Osteoblast (primary cell): ENCODE data around the gene FOXO6. TPM values are rescaled to one million over a fixed set of nuclear protein-coding genes. Genes with fewer than 3 reads are reported as not detected.

Source experiments
- DNase-seq: peaks from one replicate; pipeline ENCODE4 v3.0.0; 2011; ENCODE audit warnings: low spot score, mixed read lengths; ENCODE audit not compliant: insufficient read length; ENCODE audit errors: missing footprints
- H2AFZ ChIP-seq: 2 replicates; pipeline ENCODE4 v1.6.0; 2011; ENCODE audit warnings: mild to moderate bottlenecking, low read length
- H3K27ac ChIP-seq: 2 replicates; pipeline ENCODE4 v1.5.1; 2011; ENCODE audit warnings: mild to moderate bottlenecking, low read depth, low read length, moderate library complexity
- H3K27me3 ChIP-seq: 2 replicates; pipeline ENCODE4 v1.6.0; 2012; ENCODE audit warnings: mild to moderate bottlenecking, control low read depth, inconsistent platforms, low read length, moderate library complexity; ENCODE audit not compliant: insufficient read depth
- H3K36me3 ChIP-seq: 2 replicates; pipeline ENCODE4 v1.5.1; 2011; ENCODE audit warnings: mild to moderate bottlenecking, low read length, control low read depth, moderate library complexity; ENCODE audit not compliant: insufficient read depth
- H3K4me1 ChIP-seq: 2 replicates; pipeline ENCODE4 v1.5.1; 2011; ENCODE audit warnings: mild to moderate bottlenecking, low read length, control low read depth, moderate library complexity; ENCODE audit not compliant: insufficient read depth
- H3K4me2 ChIP-seq: 2 replicates; pipeline ENCODE4 v1.6.0; 2011; ENCODE audit warnings: mild to moderate bottlenecking, low read length; ENCODE audit not compliant: insufficient read depth
- H3K4me3 ChIP-seq: fragments of 200-600 bp; sonication (generic); 3 replicates; pipeline ENCODE4 v1.5.1; 2012; ENCODE audit warnings: mild to moderate bottlenecking, low read length, inconsistent platforms; ENCODE audit not compliant: insufficient read depth
- H3K79me2 ChIP-seq: 2 replicates; pipeline ENCODE4 v1.6.0; 2012; ENCODE audit warnings: mild to moderate bottlenecking, low read length, control low read depth, inconsistent platforms; ENCODE audit not compliant: insufficient read depth
- H3K9me3 ChIP-seq: 2 replicates; pipeline ENCODE4 v1.5.1; 2011; ENCODE audit warnings: low read depth, low read length, control low read depth
- H4K20me1 ChIP-seq: 2 replicates; pipeline ENCODE4 v1.6.0; 2012; ENCODE audit warnings: mild to moderate bottlenecking, low read length, control low read depth; ENCODE audit not compliant: insufficient read depth
- total RNA-seq: library from RNA; depleted of rRNA; stranded (reverse); fragments of >200 nt; gene quantifications from 2 replicates; pipeline ENCODE4 v1.2.3, GENCODE V29; 2012
- TF ChIP-seq, protein P1 (sequence below): IDR thresholded peaks from 2 replicates; pipeline ENCODE4 v1.5.1; 2011; ENCODE audit warnings: mild to moderate bottlenecking, low read depth, low read length, moderate library complexity; ENCODE audit errors: extremely low read depth

Gene FOXO6
- total RNA-seq, 1 donor, result not detected

DNA sequence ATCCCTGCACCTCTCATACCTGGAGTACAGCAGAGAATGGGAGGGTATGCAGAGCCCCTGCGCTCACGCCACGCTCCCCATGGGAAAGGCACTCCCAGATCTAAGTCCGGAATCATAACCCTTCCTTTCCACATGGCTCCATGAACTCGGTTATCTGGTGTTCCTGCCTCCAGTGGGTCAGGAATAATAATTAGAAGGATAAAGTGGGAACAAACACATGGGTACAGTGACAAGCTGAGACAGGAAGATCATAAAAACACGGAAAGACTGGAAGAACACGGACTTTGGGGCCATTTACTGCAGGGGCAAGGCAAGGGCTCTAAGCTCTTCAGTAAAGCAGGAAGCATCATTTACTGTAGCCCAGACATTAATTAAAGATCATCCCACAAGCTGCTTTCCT lies 48.6 kb downstream of the FOXO6 start:
- Histone ChIP-seq H4K20me1 (no peaks in the 10 kb centered on the region), H3K36me3 (no peaks in the 10 kb centered on the region), H3K27ac (no peak overlapping the region), H3K4me3 (no peak overlapping the region), H3K4me1 (no peaks in the 10 kb centered on the region), H3K79me2 (no peaks in the 10 kb centered on the region), H2AFZ (no peak overlapping the region), H3K9me3 (peaks cover 3% of the 10 kb centered on the region), H3K4me2 (no peak overlapping the region), H3K27me3 (peaks cover 33% of the 10 kb centered on the region)
- TF ChIP-seq, protein P1, sequence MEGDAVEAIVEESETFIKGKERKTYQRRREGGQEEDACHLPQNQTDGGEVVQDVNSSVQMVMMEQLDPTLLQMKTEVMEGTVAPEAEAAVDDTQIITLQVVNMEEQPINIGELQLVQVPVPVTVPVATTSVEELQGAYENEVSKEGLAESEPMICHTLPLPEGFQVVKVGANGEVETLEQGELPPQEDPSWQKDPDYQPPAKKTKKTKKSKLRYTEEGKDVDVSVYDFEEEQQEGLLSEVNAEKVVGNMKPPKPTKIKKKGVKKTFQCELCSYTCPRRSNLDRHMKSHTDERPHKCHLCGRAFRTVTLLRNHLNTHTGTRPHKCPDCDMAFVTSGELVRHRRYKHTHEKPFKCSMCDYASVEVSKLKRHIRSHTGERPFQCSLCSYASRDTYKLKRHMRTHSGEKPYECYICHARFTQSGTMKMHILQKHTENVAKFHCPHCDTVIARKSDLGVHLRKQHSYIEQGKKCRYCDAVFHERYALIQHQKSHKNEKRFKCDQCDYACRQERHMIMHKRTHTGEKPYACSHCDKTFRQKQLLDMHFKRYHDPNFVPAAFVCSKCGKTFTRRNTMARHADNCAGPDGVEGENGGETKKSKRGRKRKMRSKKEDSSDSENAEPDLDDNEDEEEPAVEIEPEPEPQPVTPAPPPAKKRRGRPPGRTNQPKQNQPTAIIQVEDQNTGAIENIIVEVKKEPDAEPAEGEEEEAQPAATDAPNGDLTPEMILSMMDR, result no peak
- no peak for DNase-seq

DNA sequence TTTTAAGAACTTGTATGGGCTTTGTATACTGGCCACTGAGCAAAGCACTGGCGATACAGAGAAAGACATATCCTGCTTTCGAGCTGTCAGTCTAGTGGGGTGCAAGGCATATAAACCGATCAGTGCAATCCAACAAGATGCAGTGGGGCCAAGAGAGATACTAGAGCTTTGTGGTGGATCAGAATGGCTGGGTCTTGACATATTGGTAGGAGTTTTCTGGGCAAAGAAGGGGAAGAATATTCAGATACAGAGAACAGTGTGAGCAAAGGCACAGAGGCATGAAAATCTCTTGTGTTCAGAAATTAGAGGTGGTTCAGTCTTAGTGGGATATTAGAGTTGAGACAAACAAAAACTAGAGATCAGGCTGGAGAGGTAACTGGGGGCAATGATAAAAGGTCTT lies 49.2 kb downstream of the FOXO6 start:
- Histone ChIP-seq H3K27me3 (peaks cover 33% of the 10 kb centered on the region), H3K4me1 (no peaks in the 10 kb centered on the region), H3K27ac (no peak overlapping the region), H3K79me2 (no peaks in the 10 kb centered on the region), H3K36me3 (no peaks in the 10 kb centered on the region), H3K9me3 (peaks cover 3% of the 10 kb centered on the region), H2AFZ (no peak overlapping the region), H3K4me2 (no peak overlapping the region), H4K20me1 (no peaks in the 10 kb centered on the region), H3K4me3 (no peak overlapping the region)
- DNase-seq, result no peak
- TF ChIP-seq, protein P1, result no peak

DNA sequence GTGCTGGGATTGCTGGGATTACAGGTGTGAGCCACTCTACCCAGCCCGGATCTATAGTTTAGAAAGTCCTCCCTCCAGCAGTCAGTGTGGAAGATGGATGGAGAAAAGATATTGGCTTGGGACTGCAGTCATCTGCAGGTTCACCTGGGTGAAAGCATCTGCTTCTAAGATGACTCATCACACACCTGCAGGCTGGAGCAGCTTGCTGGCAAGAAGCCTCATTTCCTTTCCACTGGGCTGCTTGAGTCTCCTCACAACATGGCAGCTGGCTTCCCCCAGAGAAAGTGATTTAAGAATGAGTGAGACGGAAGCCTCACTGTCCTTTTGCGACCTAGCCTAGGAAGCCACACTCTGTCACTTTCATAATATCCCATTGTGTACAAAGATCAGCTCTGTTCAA lies 50.0 kb downstream of the FOXO6 start:
- Histone ChIP-seq H3K4me2 (no peak overlapping the region), H4K20me1 (no peaks in the 10 kb centered on the region), H3K27me3 (peaks cover 33% of the 10 kb centered on the region), H3K4me1 (no peaks in the 10 kb centered on the region), H3K4me3 (no peak overlapping the region), H3K27ac (no peak overlapping the region), H3K79me2 (no peaks in the 10 kb centered on the region), H3K36me3 (no peaks in the 10 kb centered on the region), H2AFZ (no peak overlapping the region), H3K9me3 (peaks cover 3% of the 10 kb centered on the region)
- TF ChIP-seq, protein P1, result no peak
- no peak for DNase-seq

DNA sequence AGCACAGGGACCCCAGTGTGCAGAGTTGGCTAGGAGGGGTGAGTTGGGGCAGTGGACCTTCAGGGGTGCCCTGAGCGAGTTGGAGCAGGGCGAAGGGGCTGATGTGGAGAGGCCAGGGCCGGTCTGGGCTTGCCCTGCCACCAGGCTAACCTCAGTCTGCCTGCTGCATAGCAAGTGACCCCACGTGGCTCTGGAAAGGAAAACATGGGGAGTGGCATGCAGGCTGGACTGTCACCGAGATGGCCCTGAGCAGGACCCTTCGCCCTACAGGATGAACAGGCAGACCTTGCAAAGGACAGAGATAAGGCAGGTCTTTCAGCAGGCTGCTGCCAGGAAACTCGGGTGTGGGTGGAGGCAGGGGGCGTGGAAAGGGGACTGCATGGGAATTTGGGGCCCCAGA lies 51.5 kb downstream of the FOXO6 start:
- TF ChIP-seq, protein P1, result no peak
- Histone ChIP-seq H3K36me3 (no peaks in the 10 kb centered on the region), H3K4me1 (no peaks in the 10 kb centered on the region), H3K4me2 (no peak overlapping the region), H3K79me2 (no peaks in the 10 kb centered on the region), H3K9me3 (peaks cover 3% of the 10 kb centered on the region), H4K20me1 (no peaks in the 10 kb centered on the region), H3K4me3 (no peak overlapping the region), H3K27me3 (peaks cover 30% of the 10 kb centered on the region), H2AFZ (no peak overlapping the region), H3K27ac (no peak overlapping the region)
- no peak for DNase-seq
